Stromal cell of bone marrow (primary cell): ENCODE data around the gene GLYAT.
"Not testable (repeated sequence)": the region's sequence is repeated elsewhere in the genome, so short reads cannot be mapped to it uniquely, and the experiment has no call there.

Source experiments
- DNase-seq: peaks from one replicate; pipeline ENCODE4 v3.0.0-alpha.2; 2012; ENCODE audit warnings: low read depth

Gene GLYAT

GRCh38 chr11:58742981-58743880, 11.5 kb upstream of the GLYAT start:
- no peak for DNase-seq

- no peak for DNase-seq
These were observed 10.4 kb upstream of the GLYAT start for GRCh38 chr11:58742140-58742539.

GRCh38 chr11:58741127-58741526, 9.4 kb upstream of the GLYAT start:
- no peak for DNase-seq

- no peak for DNase-seq
These were observed 8.7 kb upstream of the GLYAT start for GRCh38 chr11:58740447-58740846.

GRCh38 chr11:58739725-58740430, 8.1 kb upstream of the GLYAT start:
- no peak for DNase-seq

- no peak for DNase-seq
These were observed 3.1 kb upstream of the GLYAT start for GRCh38 chr11:58734681-58735490.

- no peak for DNase-seq
These were observed 1.1 kb downstream of the GLYAT start for GRCh38 chr11:58730507-58731089.

- DNase-seq, result no peak
These were observed 4.3 kb downstream of the GLYAT start for GRCh38 chr11:58727415-58727797.

GRCh38 chr11:58726737-58727414, 4.9 kb downstream of the GLYAT start:
- no peak for DNase-seq

- no peak for DNase-seq
These were observed 12.2 kb downstream of the GLYAT start for GRCh38 chr11:58719406-58720117.

GRCh38 chr11:58712531-58712930, 19.2 kb downstream of the GLYAT start:
- DNase-seq, result no peak

GRCh38 chr11:58711832-58712231, 19.9 kb downstream of the GLYAT start:
- no peak for DNase-seq

GRCh38 chr11:58707767-58708166, 24.0 kb downstream of the GLYAT start:
- no peak for DNase-seq

- not testable (repeated sequence) for DNase-seq
These were observed 34.9 kb downstream of the GLYAT start for GRCh38 chr11:58696825-58697224.

- DNase-seq, result no peak
These were observed 38.7 kb downstream of the GLYAT start for GRCh38 chr11:58693026-58693425.

GRCh38 chr11:58691675-58692074, 40.1 kb downstream of the GLYAT start:
- no peak for DNase-seq

- DNase-seq, result peak; percentile 24
These were observed 42.8 kb downstream of the GLYAT start for GRCh38 chr11:58688789-58689503.

GRCh38 chr11:58685973-58686722, 45.6 kb downstream of the GLYAT start:
- no peak for DNase-seq

GRCh38 chr11:58682660-58683059, 49.1 kb downstream of the GLYAT start:
- not testable (repeated sequence) for DNase-seq
